Omental fat pad (tissue), 4 donors: ENCODE results near the gene NUDT16L1. TPM values are rescaled to one million over a fixed set of nuclear protein-coding genes. Genes with fewer than 3 reads are reported as not detected.

Experiments used
- ATAC-seq: fragments of 150-250 bp; one replicate; pipeline ENCODE4 v1.9.1; 2016; ENCODE audit warnings: mild to moderate bottlenecking, moderate library complexity; ENCODE audit not compliant: low FRiP score
- DNase-seq: peaks from one replicate; pipeline ENCODE4 v3.0.0-alpha.2; 2019; ENCODE audit warnings: low spot score
- CTCF ChIP-seq, 3 donors: fragments of 450-650 bp; IDR thresholded peaks; one replicate each; pipeline ENCODE4 v1.5.1; 2016 to 2017; ENCODE audit warnings: antibody characterized with exemption in 3 of 3, mild to moderate bottlenecking in 3 of 3, moderate library complexity in 2 of 3
- total RNA-seq, 4 donors: library from RNA; depleted of rRNA; stranded (reverse); fragments of >200 nt; gene quantifications; one replicate each; pipeline ENCODE4 v1.1.0, GENCODE V29; 2016

Gene NUDT16L1
- total RNA-seq, 4 donors from 2014 or later: 12.4 to 26.8 (median 20.9) TPM

- TF ChIP-seq CTCF (IDR thresholded peaks at IDR 0.05): no peak
- no peak for ATAC-seq
- no peak for DNase-seq
Measured at GRCh38 chr16:4676831-4677230, 16.5 kb upstream of the NUDT16L1 start.

GRCh38 chr16:4677390-4677789, 16.0 kb upstream of the NUDT16L1 start:
- ATAC-seq (no peak), DNase-seq (no peak)

GRCh38 chr16:4677994-4678393, 15.4 kb upstream of the NUDT16L1 start:
- DNase-seq (no peak), ATAC-seq (no peak)
- no peak for TF ChIP-seq CTCF (IDR thresholded peaks at IDR 0.05)

More at GRCh38 chr16:4677390-4677789, 16.0 kb upstream of the NUDT16L1 start:
- no peak for TF ChIP-seq CTCF (IDR thresholded peaks at IDR 0.05)

GRCh38 chr16:4678596-4678995, 14.8 kb upstream of the NUDT16L1 start:
- DNase-seq (no peak), ATAC-seq (no peak)
- no peak for TF ChIP-seq CTCF (IDR thresholded peaks at IDR 0.05)

- no peak for ATAC-seq
- no peak for DNase-seq
- TF ChIP-seq CTCF (IDR thresholded peaks at IDR 0.05): no peak
Measured at GRCh38 chr16:4679156-4679849, 14.1 kb upstream of the NUDT16L1 start.

- TF ChIP-seq CTCF (IDR thresholded peaks at IDR 0.05): no peak
- ATAC-seq (peak; percentile 64), DNase-seq (peak; percentile 34)
Measured at GRCh38 chr16:4679850-4680636, 13.3 kb upstream of the NUDT16L1 start.
